GM19328 (cell line): Measurements from ENCODE around the gene HEXIM1.

Source experiments
- ATAC-seq: cut with Tn5 transposase; IDR thresholded peaks from one replicate; pipeline ENCODE4 v1.9.1; 2021; ENCODE audit warnings: mild to moderate bottlenecking, moderate library complexity; ENCODE audit not compliant: unreplicated experiment

The HEXIM1 gene

GRCh38 chr17:45129426-45129939 lies 18.8 kb upstream of the HEXIM1 start:
- ATAC-seq, result no peak

- no peak for ATAC-seq
Measured at GRCh38 chr17:45129940-45130680, 18.2 kb upstream of the HEXIM1 start.

DNA sequence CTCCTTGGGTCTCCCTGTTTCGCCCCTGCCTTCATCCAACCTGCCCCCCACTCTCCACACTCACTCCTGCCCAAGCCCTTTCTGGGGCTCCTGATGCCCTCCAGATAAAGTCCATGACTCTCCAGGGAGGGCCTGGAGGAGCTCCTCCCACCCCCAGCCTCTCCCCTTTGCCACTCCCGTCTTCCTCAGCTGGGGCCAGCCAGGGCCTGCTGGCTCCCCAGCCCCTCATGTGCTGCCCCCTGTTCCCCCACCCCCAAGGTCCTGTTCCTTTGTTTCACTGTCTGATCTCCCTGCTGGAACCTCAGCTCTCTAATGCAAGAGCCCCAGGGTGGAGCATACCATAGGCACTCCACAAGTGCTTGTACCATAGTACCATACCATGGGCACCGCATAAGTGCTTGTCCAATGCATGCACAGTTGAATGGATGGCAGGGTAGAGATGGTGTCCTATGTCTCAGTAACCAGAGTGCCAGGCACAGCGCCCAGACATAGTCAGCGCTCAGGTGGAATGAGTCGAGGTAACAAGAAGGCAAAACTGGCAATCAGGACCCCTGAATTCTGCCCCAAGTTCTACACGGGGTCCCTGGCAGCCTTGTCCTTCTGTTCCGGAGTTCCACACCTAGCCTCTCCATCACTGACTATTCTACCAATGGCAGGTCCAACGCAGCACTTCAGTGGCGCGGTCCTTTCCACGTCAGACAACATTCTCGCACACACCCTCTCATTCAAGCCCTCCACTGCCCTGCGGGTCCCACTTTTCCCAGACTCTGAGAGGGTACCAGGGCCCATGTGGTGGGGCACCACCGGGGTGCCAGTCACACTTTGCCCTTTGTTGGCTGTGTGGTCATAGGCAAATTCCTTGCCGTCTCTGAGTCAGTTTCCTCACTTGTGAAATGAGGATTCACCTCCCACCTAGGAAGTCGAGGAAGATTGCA lies 17.3 kb upstream of the HEXIM1 start:
- no peak for ATAC-seq

DNA sequence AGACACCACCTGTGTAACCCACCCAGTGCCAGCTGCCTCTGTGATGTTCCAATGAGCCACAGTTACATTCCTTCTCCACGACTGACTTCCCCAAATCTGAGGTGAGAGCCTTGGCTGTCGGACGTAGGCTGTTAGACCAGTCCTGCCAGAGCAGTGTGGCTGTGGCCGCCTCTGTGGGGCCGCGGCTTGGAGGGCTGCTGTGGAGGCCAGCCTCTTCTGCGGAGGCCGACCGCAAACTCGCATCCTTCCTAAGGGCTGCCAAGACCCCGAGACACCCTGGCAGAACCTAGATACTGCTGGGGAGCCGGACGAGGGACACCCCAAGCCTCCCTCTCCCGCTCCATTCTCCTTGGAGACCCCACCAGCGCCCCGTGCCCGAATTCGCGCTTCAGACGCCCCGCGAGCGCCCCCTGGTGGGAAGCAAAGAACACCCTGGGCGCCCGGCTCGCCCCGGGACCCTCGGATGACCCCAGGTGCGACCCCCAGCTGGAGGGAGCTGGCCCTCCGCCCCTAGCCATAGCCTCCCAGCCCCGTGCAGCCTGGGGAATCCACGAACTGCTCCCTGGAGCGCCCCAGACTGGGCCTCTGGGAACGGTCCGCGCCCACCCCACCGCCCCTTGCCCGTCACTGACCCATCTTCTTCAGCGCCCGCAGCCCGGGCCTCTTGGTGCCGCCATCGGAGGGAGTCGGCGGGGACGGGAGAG lies 16.5 kb upstream of the HEXIM1 start:
- no peak for ATAC-seq

- ATAC-seq, result no peak
Measured at GRCh38 chr17:45132320-45132571, 16.0 kb upstream of the HEXIM1 start, which contains the start of gene PLCD3. Gene PLCD3 (minus strand): TSS chr17:45132515. CDS start chr17:45132410, 105 bp downstream.

- no peak for ATAC-seq
Measured at GRCh38 chr17:45132572-45133463, 15.5 kb upstream of the HEXIM1 start.

DNA sequence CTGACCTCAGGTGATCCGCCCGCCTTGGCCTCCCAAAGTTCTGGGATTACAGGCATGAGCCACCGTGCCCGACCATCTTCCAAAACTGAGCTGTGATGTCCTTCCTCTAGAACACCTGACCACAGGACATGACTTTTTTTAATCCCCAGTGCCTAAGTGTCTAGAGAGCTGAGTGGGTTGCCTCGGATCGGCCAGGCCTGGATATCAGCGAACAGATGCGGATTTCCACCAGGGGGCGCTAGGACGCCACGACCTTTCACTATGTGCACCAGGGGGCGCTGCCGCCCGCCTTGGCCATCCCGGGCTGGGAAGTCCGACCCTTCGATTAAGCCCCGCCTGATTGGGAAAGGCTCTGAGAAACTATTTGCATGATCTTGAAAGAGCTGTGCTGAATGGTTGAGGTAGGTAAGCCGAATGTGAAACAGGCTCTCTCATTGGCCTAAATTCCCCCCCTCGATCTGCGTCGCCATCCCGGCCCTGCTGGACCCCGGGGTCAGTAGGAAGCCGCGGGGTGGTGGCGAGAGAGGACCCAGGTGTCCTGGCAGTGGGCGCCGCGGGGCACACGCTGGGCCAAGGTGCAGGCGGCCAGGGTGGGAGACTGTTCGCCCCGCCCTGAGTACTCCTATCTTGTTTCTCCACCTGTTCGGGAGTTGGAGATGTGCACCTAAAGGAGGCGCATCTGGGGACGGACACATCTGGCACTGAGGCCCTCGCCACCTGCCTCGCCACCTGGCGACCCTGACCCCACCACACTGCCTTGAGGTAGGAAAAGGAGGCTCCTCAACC lies 12.9 kb upstream of the HEXIM1 start, which contains the start of gene ACBD4:
TSS of gene ACBD4 (plus strand) at position 496 of the 786 bp plus-strand sequence. CDS start 458 bp downstream, outside the sequence.
- peak; percentile 72 for ATAC-seq

- no peak for ATAC-seq
Measured at GRCh38 chr17:45135978-45136791, 12.1 kb upstream of the HEXIM1 start.

GRCh38 chr17:45136846-45137560 lies 11.3 kb upstream of the HEXIM1 start:
- ATAC-seq, result no peak

DNA sequence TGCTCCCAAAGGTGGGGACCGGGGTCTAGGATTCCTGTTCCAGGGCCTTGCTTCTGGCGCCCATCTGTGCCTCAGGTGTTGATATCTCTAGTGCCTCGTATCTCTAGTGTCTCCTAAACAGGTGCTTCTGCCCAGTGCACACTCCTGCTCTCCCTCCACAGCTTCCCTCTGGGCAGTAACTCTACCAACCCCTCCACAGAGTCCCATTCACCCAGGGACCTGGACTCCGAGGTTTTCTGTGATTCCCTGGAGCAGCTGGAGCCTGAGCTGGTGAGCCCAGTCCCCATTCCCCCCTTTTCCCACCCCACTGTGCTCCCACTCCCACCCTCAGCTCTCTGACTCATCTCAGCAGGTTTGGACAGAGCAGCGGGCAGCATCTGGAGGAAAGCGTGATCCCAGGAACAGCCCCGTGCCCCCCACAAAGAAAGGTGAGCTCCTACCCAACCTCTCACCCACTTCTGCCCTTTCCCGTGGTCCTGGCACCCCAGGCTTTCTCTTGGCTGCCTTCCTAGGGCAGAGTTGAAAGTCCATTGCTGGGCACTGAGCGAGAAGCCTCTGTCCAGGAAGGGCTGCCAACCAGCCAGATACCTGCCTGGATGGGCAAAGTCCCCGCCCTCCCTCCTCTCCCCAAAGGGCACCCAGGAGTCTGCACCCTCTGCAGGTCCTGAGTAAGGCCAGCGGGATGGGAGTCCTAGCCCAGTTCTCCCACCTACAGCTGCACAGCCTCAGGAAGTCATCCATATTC lies 10.5 kb upstream of the HEXIM1 start:
- no peak for ATAC-seq

DNA sequence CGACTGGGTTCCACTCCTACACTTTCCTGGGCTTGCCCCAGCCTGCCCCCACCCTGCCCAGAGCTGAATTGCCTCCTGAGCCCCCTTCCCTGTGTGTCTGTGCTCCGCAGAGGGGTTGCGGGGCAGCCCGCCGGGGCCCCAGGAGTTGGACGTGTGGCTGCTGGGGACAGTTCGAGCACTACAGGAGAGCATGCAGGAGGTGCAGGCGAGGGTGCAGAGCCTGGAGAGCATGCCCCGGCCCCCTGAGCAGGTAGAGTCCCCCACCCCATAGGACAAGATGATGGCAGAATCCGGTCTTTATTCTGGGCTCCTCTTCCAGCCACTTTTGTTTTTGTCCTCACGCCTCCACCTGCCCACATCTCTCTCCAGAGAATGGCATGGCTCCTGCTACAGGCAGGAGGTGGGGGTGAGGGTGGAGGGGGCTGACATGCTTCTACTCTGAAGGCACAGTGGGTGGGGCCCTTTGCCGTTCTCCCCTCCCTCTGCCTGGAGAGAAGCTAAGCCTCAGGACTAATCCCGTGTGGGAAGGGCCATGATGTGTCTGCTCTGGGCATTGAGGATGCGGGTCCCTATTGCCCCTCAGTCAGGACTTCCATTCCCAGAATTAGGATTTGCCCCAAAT lies 9.3 kb upstream of the HEXIM1 start:
- ATAC-seq, result no peak

GRCh38 chr17:45139533-45139920 lies 8.7 kb upstream of the HEXIM1 start:
- ATAC-seq, result no peak

DNA sequence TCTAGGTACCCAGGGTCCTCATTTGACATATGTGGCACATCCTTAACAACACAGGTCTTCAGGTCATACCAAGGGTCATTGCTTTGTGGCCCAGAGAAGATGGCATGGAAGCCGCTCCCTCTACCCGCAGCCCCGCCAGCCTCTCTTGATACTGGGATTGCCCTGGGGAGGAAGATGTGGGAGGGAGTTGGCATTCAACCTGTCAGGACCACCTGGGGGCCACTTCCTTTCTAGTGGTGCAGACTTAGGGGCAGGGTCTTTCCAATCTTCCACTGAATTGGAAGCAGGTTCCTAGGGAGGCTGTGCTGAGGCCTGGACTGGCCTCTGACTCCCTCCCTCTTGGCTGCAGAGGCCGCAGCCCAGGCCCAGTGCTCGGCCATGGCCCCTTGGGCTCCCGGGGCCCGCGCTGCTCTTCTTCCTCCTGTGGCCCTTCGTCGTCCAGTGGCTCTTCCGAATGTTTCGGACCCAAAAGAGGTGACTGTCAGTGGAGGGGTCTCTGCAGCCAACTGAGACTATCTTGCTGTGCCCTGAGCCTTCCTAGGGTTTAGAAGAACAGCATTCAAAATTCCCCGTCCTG lies 5.1 kb upstream of the HEXIM1 start:
- ATAC-seq, result no peak

GRCh38 chr17:45143767-45144198 lies 4.5 kb upstream of the HEXIM1 start:
- ATAC-seq, result no peak

- no peak for ATAC-seq
Measured at GRCh38 chr17:45144199-45145034, 3.9 kb upstream of the HEXIM1 start.

- ATAC-seq, result no peak
Measured at GRCh38 chr17:45145035-45145389, 3.3 kb upstream of the HEXIM1 start.
